Neural cell (in vitro differentiated cells): ENCODE measurements around the gene KIF5B. TPM values are rescaled to one million over a fixed set of nuclear protein-coding genes. Genes with fewer than 3 reads are reported as not detected.

Source experiments
- H2AFZ ChIP-seq: fragments of 200-600, 300-800 bp; sonication (generic), shearing (Covaris generic); 2 replicates; pipeline ENCODE4 v1.6.0; 2014; ENCODE audit warnings: low read depth, mild to moderate bottlenecking, antibody characterized with exemption, low read length, moderate library complexity
- H3F3A ChIP-seq: fragments of 200-600 bp; shearing (Covaris generic); 2 replicates; pipeline ENCODE4 v1.6.1; 2016; ENCODE audit warnings: mild to moderate bottlenecking, moderate library complexity, mixed read lengths, antibody characterized with exemption, low read length; ENCODE audit not compliant: insufficient read depth, poor library complexity, severe bottlenecking
- H3K27ac ChIP-seq: fragments of 200-600, 300-800 bp; sonication (generic), shearing (Covaris generic); 2 replicates; pipeline ENCODE4 v1.5.1; 2014; ENCODE audit warnings: mild to moderate bottlenecking, low read length, moderate library complexity
- H3K27me3 ChIP-seq: fragments of 300-800, 200-600 bp; sonication (generic), shearing (Covaris generic); 2 replicates; pipeline ENCODE4 v1.6.0; 2014; ENCODE audit warnings: mild to moderate bottlenecking, low read depth, low read length, moderate library complexity; ENCODE audit not compliant: insufficient read depth
- H3K36me3 ChIP-seq: fragments of 300-800, 200-600 bp; sonication (generic), shearing (Covaris generic); 2 replicates; pipeline ENCODE4 v1.5.1; 2014; ENCODE audit warnings: mild to moderate bottlenecking, antibody characterized with exemption, low read length, moderate library complexity; ENCODE audit not compliant: insufficient read depth
- H3K4me2 ChIP-seq: fragments of 300-800, 200-600 bp; sonication (generic), shearing (Covaris generic); 2 replicates; pipeline ENCODE4 v1.6.0; 2014; ENCODE audit warnings: mild to moderate bottlenecking, low read length
- H3K4me3 ChIP-seq: fragments of 300-800, 200-600 bp; sonication (generic), shearing (Covaris generic); 2 replicates; pipeline ENCODE4 v1.5.1; 2014; ENCODE audit warnings: mild to moderate bottlenecking, low read length, moderate library complexity
- H3K79me2 ChIP-seq: fragments of 200-600 bp; shearing (Covaris generic); replicated peaks from 2 replicates; pipeline ENCODE4 v1.6.0; 2014; ENCODE audit warnings: mild to moderate bottlenecking, low read length, moderate library complexity; ENCODE audit not compliant: insufficient read depth
- H3K9ac ChIP-seq: fragments of 300-800, 200-600 bp; sonication (generic), shearing (Covaris generic); 2 replicates; pipeline ENCODE4 v1.6.1; 2016; ENCODE audit warnings: mild to moderate bottlenecking, low read length, mixed read lengths
- H3K9me2 ChIP-seq: fragments of 200-600 bp; shearing (Covaris generic); 2 replicates; pipeline ENCODE4 v1.6.1; 2016; ENCODE audit warnings: mild to moderate bottlenecking, low read length, mixed read lengths; ENCODE audit not compliant: insufficient read depth
- H3K9me3 ChIP-seq: fragments of 200-600, 300-800 bp; sonication (generic), shearing (Covaris generic); 2 replicates; pipeline ENCODE4 v1.6.1; 2016; ENCODE audit warnings: mild to moderate bottlenecking, mixed run types, low read length, moderate library complexity, mixed read lengths
- H4K20me1 ChIP-seq: fragments of 200-600 bp; shearing (Covaris generic); 2 replicates; pipeline ENCODE4 v1.6.1; 2016; ENCODE audit warnings: mild to moderate bottlenecking, mixed run types; ENCODE audit not compliant: insufficient read depth
- CTCF ChIP-seq: fragments of 450-650 bp; IDR thresholded peaks from 2 replicates; pipeline ENCODE4 v1.5.1; 2014; ENCODE audit warnings: antibody characterized with exemption, mild to moderate bottlenecking, moderate library complexity; ENCODE audit not compliant: poor library complexity, severe bottlenecking
- EP300 ChIP-seq: fragments of 450-650 bp; conservative IDR thresholded peaks from 2 replicates; pipeline ENCODE4 v1.6.1; 2014; ENCODE audit warnings: antibody characterized with exemption, mild to moderate bottlenecking, moderate library complexity; ENCODE audit not compliant: poor library complexity, severe bottlenecking
- EZH2 ChIP-seq: fragments of 200-600, 300-800 bp; shearing (Covaris generic), sonication (generic); IDR thresholded peaks from 2 replicates; pipeline ENCODE4 v1.6.1; 2014; ENCODE audit warnings: antibody characterized with exemption, low read length, borderline replicate concordance, mild to moderate bottlenecking; ENCODE audit not compliant: insufficient read depth, poor library complexity, severe bottlenecking
- MXI1 ChIP-seq: fragments of 450-650 bp; conservative IDR thresholded peaks from 2 replicates; pipeline ENCODE4 v1.6.1; 2014; ENCODE audit warnings: antibody characterized with exemption, mild to moderate bottlenecking; ENCODE audit not compliant: poor library complexity, severe bottlenecking
- POLR2AphosphoS5 ChIP-seq: IDR thresholded peaks from 2 replicates; pipeline ENCODE4 v1.6.1; 2012
- RAD21 ChIP-seq: fragments of 450-650 bp; conservative IDR thresholded peaks from 2 replicates; pipeline ENCODE4 v1.6.1; 2014; ENCODE audit warnings: antibody characterized with exemption, mild to moderate bottlenecking, moderate library complexity
- REST ChIP-seq: IDR thresholded peaks from 2 replicates; pipeline ENCODE4 v1.6.1; 2012; ENCODE audit warnings: borderline replicate concordance
- SMC3 ChIP-seq: fragments of 450-650 bp; conservative IDR thresholded peaks from 2 replicates; pipeline ENCODE4 v1.6.1; 2014; ENCODE audit warnings: antibody characterized with exemption, mild to moderate bottlenecking, moderate library complexity; ENCODE audit not compliant: poor library complexity
- TAF1 ChIP-seq: IDR thresholded peaks from 2 replicates; pipeline ENCODE4 v1.6.1; 2012; ENCODE audit warnings: low read depth
- polyA plus RNA-seq: library from polyadenylated mRNA; depleted of rRNA; stranded (reverse); fragments of >200 nt; gene quantifications from 2 replicates; pipeline ENCODE4 v1.2.3, GENCODE V29; 2014

KIF5B gene
- polyA plus RNA-seq, 1 donor from 2014 or later = 96.3 TPM

- H3K27ac ChIP-seq = no peak overlapping the region
- no peak for TF ChIP-seq POLR2AphosphoS5
- no peak for TF ChIP-seq CTCF
- TF ChIP-seq TAF1 = no peak
- TF ChIP-seq EP300 = no peak
- TF ChIP-seq REST = no peak
- TF ChIP-seq MXI1 = no peak
- no peak for TF ChIP-seq RAD21
- no peak for TF ChIP-seq SMC3
- no peak for TF ChIP-seq EZH2
- no peak overlapping the region for H3K4me3 ChIP-seq
- H3K9ac ChIP-seq = no peak overlapping the region
- no peak overlapping the region for H3K4me2 ChIP-seq
- no peaks in the 10 kb centered on the region for H3K36me3 ChIP-seq
- no peak overlapping the region for H2AFZ ChIP-seq
- H3K27me3 ChIP-seq = no peaks in the 10 kb centered on the region
- no peaks in the 10 kb centered on the region for H4K20me1 ChIP-seq
- H3F3A ChIP-seq = no peaks in the 10 kb centered on the region
- no peaks in the 10 kb centered on the region for H3K79me2 ChIP-seq
- H3K9me2 ChIP-seq = no peaks in the 10 kb centered on the region
- H3K9me3 ChIP-seq = no peaks in the 10 kb centered on the region
These were observed 21.8 kb upstream of the KIF5B start for GRCh38 chr10:32077896-32078485.

GRCh38 chr10:32073659-32074058, 17.4 kb upstream of the KIF5B start:
- H3K9me2 ChIP-seq = no peaks in the 10 kb centered on the region
- H3K9me3 ChIP-seq = no peaks in the 10 kb centered on the region
- no peaks in the 10 kb centered on the region for H3K36me3 ChIP-seq
- TF ChIP-seq POLR2AphosphoS5 (no peak), CTCF (no peak), EZH2 (no peak), RAD21 (no peak), REST (no peak), MXI1 (no peak), SMC3 (no peak), TAF1 (no peak), EP300 (no peak)
- no peaks in the 10 kb centered on the region for H4K20me1 ChIP-seq
- H3K4me3 ChIP-seq = no peak overlapping the region
- no peaks in the 10 kb centered on the region for H3F3A ChIP-seq
- no peaks in the 10 kb centered on the region for H3K79me2 ChIP-seq
- H2AFZ ChIP-seq = no peak overlapping the region
- H3K27me3 ChIP-seq = no peaks in the 10 kb centered on the region
- no peak overlapping the region for H3K27ac ChIP-seq
- no peak overlapping the region for H3K9ac ChIP-seq
- H3K4me2 ChIP-seq = no peak overlapping the region
